Measurements from ENCODE around the gene P2RY8. TPM values are rescaled to one million over a fixed set of nuclear protein-coding genes. Genes with fewer than 3 reads are reported as not detected.

The P2RY8 gene
- total RNA-seq, 4 donors from 2014 or later, result 0.98 to 7.1 (median 2.7) TPM

DNA sequence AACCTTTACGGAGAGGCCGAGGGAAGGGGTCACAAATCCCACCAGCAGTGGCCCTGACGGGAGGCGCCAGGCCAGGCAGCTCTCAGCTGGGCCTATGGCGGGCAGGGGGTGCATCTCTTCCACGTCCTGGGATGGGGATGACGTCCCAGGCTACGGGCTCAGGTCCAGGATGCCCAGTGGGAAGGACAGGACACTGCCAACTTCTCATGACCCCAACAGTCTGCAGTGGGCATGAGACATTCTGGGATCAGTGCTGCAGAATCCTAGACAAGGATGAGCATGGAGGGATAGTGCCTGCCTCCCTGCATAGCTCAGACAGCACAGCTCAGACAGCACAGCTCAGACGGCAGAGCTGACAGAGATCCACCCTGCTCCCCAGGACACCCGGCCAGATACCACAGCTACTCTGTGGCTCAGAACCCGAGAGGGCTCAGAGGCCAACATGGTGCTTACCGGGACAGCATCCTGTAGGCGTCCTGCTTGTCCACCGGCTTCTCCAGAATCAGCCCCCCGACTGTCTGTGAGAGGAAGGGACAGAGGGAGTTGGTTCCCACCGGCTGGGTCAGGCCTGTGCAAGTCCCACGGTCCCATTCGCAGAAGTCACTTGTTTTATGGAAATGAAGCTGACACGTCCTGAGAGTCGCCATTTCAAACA lies 101.6 kb downstream of the P2RY8 start:
- TF ChIP-seq, protein P1, sequence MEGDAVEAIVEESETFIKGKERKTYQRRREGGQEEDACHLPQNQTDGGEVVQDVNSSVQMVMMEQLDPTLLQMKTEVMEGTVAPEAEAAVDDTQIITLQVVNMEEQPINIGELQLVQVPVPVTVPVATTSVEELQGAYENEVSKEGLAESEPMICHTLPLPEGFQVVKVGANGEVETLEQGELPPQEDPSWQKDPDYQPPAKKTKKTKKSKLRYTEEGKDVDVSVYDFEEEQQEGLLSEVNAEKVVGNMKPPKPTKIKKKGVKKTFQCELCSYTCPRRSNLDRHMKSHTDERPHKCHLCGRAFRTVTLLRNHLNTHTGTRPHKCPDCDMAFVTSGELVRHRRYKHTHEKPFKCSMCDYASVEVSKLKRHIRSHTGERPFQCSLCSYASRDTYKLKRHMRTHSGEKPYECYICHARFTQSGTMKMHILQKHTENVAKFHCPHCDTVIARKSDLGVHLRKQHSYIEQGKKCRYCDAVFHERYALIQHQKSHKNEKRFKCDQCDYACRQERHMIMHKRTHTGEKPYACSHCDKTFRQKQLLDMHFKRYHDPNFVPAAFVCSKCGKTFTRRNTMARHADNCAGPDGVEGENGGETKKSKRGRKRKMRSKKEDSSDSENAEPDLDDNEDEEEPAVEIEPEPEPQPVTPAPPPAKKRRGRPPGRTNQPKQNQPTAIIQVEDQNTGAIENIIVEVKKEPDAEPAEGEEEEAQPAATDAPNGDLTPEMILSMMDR (IDR thresholded peaks at IDR 0.05; ENCODE audit: low read depth), result no peak

DNA sequence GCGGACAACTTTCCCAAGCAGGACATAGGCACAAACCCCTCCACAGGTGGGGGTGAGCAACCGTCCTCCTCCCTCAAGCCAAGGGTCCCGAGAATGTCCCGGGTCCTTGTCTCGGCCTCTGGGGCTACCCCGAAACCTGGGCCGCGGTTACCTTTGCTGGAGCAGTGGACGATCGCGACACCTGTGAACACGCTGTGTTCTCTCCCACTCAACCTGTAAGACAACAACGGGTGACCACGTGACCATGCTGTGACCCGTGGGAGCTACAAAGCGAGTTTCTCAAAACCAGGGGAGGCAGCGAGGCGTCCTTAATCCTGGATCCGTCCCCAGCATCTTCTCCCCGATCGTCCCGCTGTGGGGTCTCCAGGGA lies 102.1 kb downstream of the P2RY8 start:
- TF ChIP-seq, protein P1 (IDR thresholded peaks at IDR 0.05; ENCODE audit: low read depth), result no peak

DNA sequence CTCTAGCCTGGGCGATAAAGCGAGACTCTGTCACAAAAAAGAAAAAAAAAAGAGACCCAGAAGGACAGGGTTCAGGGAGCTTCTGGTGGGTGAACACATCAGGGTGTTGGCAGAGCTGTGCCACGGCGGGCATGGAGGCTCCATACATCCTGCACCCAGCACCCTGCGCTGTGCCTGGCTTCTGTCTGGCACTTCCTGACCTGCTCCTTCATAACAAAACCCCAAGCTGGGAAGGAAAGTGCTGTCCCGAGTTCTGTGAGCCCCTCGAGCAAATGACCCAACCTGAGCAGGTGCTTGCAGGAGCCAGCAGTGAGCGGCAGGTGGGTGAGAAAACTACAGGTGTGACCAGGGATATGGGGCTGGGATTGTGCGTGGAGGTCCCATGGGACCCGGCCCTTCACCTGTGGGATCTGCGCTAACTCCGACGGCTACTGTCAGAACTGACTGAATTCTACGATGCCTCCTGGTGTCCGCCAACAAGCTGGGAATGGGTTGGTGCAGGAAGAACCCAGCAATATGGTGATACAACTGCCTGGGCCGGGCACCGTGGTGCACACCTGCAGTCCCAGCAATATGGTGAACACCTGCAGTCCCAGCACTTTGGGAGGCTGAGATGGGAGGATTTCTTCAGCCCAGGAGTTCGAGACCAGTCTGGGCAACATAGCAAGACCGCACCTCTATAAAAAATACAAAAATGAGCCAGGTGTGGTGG lies 103.2 kb downstream of the P2RY8 start:
- TF ChIP-seq, protein P1 (IDR thresholded peaks at IDR 0.05; ENCODE audit: low read depth), result no peak

DNA sequence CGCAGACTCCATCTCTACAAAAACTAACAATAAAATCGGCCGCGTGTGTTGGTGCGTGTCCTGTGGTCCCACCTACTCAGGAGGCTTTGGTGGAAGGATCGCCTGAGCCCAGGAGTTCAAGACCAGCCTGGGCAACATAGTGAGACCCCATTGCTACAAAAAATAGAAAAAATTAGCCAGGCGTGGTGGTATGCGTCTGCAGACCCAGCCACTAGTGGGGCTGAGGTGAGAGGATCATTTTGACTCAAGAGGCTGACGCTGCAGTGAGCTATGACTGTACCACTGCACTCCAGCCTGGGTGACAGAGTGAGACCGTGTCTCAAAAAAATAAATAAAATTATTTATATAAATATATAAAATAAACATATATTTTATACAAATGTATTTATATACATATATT lies 106.5 kb downstream of the P2RY8 start:
- TF ChIP-seq, protein P1 (IDR thresholded peaks at IDR 0.05; ENCODE audit: low read depth), result no peak

DNA sequence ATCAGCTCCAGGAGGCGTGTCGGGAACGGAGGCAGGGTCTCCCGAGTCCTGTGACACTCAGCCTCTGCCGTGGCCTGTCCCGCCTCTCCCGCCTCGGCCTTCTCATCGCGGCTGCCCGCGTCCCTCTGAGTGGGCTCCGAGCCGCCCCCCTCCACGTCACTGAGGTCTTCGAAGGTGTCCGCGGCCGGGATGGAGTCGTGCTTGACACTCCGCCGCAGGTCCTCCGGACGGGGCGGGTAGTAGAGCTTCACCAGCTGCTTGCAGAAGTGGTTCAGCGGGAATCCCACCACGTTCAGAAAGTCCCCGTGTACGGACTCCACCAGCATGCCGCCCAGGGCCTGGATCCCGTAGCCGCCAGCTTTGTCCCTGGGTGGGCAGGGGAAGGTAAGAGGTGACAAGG lies 109.2 kb downstream of the P2RY8 start:
- TF ChIP-seq, protein P1 (IDR thresholded peaks at IDR 0.05; ENCODE audit: low read depth), result no peak

DNA sequence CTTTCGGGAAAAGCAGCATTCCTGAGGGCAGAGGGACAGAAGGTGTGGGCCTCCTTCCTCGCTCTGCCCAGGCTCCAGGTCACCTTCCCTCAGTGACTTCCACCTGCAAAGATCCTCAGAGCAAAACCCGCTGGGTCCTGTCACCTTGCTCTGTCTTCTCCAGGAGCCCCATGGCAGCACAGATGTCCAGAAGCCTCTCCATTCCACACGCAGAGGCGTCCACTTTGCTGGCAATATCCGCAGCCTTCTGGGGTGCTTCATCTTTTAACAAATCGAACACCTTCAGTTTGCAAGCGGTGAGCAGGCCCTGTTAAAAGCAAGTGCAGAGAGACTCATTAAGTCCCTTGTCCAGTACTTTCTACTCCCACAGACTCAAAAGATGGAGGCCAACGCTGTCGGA lies 111.6 kb downstream of the P2RY8 start:
- TF ChIP-seq, protein P1 (IDR thresholded peaks at IDR 0.05; ENCODE audit: low read depth), result no peak

DNA sequence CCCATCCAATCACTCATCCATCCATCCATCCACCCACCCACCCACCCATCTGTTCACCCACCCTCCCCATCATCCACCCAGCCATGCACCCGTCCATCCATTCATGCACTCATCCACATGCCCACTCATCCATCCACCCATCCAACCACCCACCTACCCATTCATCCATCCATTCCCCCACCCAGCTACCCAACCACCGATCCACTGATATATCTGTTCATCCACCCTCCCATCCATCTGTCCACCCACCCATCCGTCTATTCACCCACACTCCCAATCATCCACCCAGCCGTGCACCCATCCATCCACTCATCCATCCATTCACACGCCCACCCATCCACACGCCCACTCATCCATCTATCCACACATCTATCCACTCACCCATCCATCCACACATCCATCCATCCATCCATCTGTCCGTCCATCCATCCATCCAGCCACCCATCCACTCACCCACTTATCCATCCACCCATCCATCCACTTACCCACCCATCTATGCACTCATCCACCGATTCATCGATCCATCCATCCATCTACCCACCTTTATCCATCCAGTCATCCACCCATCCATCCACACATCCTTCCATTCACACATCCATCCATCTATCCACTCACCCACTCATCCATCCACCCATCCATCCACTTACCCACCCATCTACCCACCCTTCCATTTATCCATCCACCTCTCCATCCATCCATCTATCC lies 112.7 kb downstream of the P2RY8 start:
- TF ChIP-seq, protein P1 (IDR thresholded peaks at IDR 0.05; ENCODE audit: low read depth), result no peak

Data from subcutaneous adipose tissue (tissue), 4 donors.